C4-2B (cell line): ENCODE data around the gene CASKIN1.

Experiments used
- CTCF ChIP-seq: fragments of 450-650 bp; conservative IDR thresholded peaks from 2 replicates; pipeline ENCODE4 v1.5.1; 2017; ENCODE audit warnings: mild to moderate bottlenecking
- ZFX ChIP-seq: fragments of 450-650 bp; IDR thresholded peaks from 2 replicates; pipeline ENCODE4 v1.6.1; 2017

DNA sequence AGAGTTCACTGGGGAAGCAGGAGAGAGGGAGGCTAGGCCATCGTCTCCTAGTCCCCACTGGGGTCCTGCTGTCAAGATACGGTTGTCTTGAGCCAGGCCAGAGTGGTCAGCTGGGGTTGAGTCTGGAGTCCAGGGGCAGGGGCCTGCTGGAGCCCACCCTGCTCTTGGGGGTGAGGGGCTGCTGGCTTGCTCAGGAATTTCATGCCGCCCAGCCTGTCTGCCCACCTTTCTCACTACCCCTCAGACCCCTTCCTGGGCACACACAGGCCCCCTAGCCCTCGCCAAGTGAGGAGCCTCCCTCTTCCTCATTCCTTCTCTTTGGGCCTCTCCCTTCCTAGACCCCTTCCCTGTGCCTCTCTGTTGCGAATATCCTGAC lies 39.6 kb downstream of the CASKIN1 start:
- TF ChIP-seq CTCF (no peak), ZFX (no peak)
